Testis (tissue), 2 donors: Measurements from ENCODE around the gene ICE2.
"Not testable (repeated sequence)": the region's sequence is repeated elsewhere in the genome, so short reads cannot be mapped to it uniquely, and the experiment has no call there.

ENCODE experiments used
- POLR2A ChIP-seq: fragments of 450-650 bp; IDR thresholded peaks from one replicate; pipeline ENCODE4 v1.6.1; 2017; ENCODE audit warnings: antibody characterized with exemption, mild to moderate bottlenecking, moderate library complexity
- TF ChIP-seq, protein P1 (sequence below), 3 experiments: fragments of 450-650 bp in 2 of 3; fragments of 200-600 bp in 1 of 3; sonication (generic) in 1 of 3; IDR thresholded peaks; one replicate each; pipeline ENCODE4 v1.5.1; 2016 to 2019; ENCODE audit warnings: antibody characterized with exemption in 3 of 3, mild to moderate bottlenecking in 2 of 3, moderate library complexity in 1 of 3

- TF ChIP-seq, protein P1, sequence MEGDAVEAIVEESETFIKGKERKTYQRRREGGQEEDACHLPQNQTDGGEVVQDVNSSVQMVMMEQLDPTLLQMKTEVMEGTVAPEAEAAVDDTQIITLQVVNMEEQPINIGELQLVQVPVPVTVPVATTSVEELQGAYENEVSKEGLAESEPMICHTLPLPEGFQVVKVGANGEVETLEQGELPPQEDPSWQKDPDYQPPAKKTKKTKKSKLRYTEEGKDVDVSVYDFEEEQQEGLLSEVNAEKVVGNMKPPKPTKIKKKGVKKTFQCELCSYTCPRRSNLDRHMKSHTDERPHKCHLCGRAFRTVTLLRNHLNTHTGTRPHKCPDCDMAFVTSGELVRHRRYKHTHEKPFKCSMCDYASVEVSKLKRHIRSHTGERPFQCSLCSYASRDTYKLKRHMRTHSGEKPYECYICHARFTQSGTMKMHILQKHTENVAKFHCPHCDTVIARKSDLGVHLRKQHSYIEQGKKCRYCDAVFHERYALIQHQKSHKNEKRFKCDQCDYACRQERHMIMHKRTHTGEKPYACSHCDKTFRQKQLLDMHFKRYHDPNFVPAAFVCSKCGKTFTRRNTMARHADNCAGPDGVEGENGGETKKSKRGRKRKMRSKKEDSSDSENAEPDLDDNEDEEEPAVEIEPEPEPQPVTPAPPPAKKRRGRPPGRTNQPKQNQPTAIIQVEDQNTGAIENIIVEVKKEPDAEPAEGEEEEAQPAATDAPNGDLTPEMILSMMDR (IDR thresholded peaks at IDR 0.05): not testable (repeated sequence)
- not testable (repeated sequence) for TF ChIP-seq POLR2A
These were observed 68.6 kb downstream of the ICE2 start for GRCh38 chr15:60410350-60410749.
